HUES6 (cell line): ENCODE measurements around the gene GPHN.

Source experiments
- H3K27ac ChIP-seq: 2 replicates; pipeline ENCODE4 v1.7.0; 2013; ENCODE audit warnings: low read depth, mild to moderate bottlenecking, low read length, inconsistent platforms
- H3K27me3 ChIP-seq: 2 replicates; pipeline ENCODE4 v1.6.1; 2013; ENCODE audit warnings: low read length; ENCODE audit not compliant: control insufficient read depth, insufficient read depth
- H3K36me3 ChIP-seq: 2 replicates; pipeline ENCODE4 v1.6.1; 2013; ENCODE audit warnings: low read length; ENCODE audit not compliant: control insufficient read depth, insufficient read depth
- H3K4me1 ChIP-seq: 2 replicates; pipeline ENCODE4 v1.6.1; 2013; ENCODE audit warnings: low read length; ENCODE audit not compliant: control insufficient read depth, insufficient read depth
- H3K4me3 ChIP-seq: 2 replicates; pipeline ENCODE4 v1.5.1; 2013; ENCODE audit warnings: low read depth, low read length
- H3K9ac ChIP-seq: one replicate; pipeline ENCODE4 v1.6.1; 2013; ENCODE audit warnings: mild to moderate bottlenecking, low read length
- H3K9me3 ChIP-seq: 2 replicates; pipeline ENCODE4 v1.6.1; 2013; ENCODE audit warnings: low read depth, low read length; ENCODE audit not compliant: control insufficient read depth, insufficient read depth

Gene GPHN

GRCh38 chr14:66629499-66629898, 121.6 kb downstream of the GPHN start:
- Histone ChIP-seq H3K27ac (no peak overlapping the region), H3K9me3 (no peaks in the 10 kb centered on the region), H3K4me1 (no peaks in the 10 kb centered on the region), H3K27me3 (no peaks in the 10 kb centered on the region), H3K9ac (no peak overlapping the region), H3K4me3 (no peak overlapping the region), H3K36me3 (no peaks in the 10 kb centered on the region)

GRCh38 chr14:66634876-66635275, 126.9 kb downstream of the GPHN start:
- no peak overlapping the region for H3K27ac ChIP-seq
- no peak overlapping the region for H3K4me3 ChIP-seq
- H3K4me1 ChIP-seq = no peaks in the 10 kb centered on the region; the same call in 1 of the 2 replicates
- no peak overlapping the region for H3K9ac ChIP-seq
- H3K27me3 ChIP-seq = no peaks in the 10 kb centered on the region
- no peaks in the 10 kb centered on the region for H3K9me3 ChIP-seq
- H3K36me3 ChIP-seq = no peaks in the 10 kb centered on the region

GRCh38 chr14:66635435-66635834, 127.5 kb downstream of the GPHN start:
- no peaks in the 10 kb centered on the region; the same call in 1 of the 2 replicates for H3K4me1 ChIP-seq
- H3K9me3 ChIP-seq = no peaks in the 10 kb centered on the region
- no peak overlapping the region for H3K4me3 ChIP-seq
- H3K27me3 ChIP-seq = no peaks in the 10 kb centered on the region
- no peak overlapping the region for H3K9ac ChIP-seq
- no peaks in the 10 kb centered on the region for H3K36me3 ChIP-seq
- H3K27ac ChIP-seq = no peak overlapping the region

GRCh38 chr14:66636240-66636639, 128.3 kb downstream of the GPHN start:
- H3K36me3 ChIP-seq = no peaks in the 10 kb centered on the region
- no peaks in the 10 kb centered on the region; the same call in 1 of the 2 replicates for H3K4me1 ChIP-seq
- no peak overlapping the region for H3K4me3 ChIP-seq
- no peak overlapping the region for H3K9ac ChIP-seq
- H3K27me3 ChIP-seq = no peaks in the 10 kb centered on the region
- no peaks in the 10 kb centered on the region for H3K9me3 ChIP-seq
- no peak overlapping the region for H3K27ac ChIP-seq

GRCh38 chr14:66638689-66639088, 130.7 kb downstream of the GPHN start:
- no peaks in the 10 kb centered on the region for H3K36me3 ChIP-seq
- no peaks in the 10 kb centered on the region for H3K9me3 ChIP-seq
- no peaks in the 10 kb centered on the region; the same call in 1 of the 2 replicates for H3K4me1 ChIP-seq
- no peaks in the 10 kb centered on the region for H3K27me3 ChIP-seq
- no peak overlapping the region for H3K4me3 ChIP-seq
- no peak overlapping the region for H3K27ac ChIP-seq
- H3K9ac ChIP-seq = no peak overlapping the region

GRCh38 chr14:66641861-66642635, 134.1 kb downstream of the GPHN start:
- Histone ChIP-seq H3K36me3 (no peaks in the 10 kb centered on the region), H3K27me3 (no peaks in the 10 kb centered on the region), H3K4me1 (no peaks in the 10 kb centered on the region), H3K4me3 (no peak overlapping the region), H3K27ac (no peak overlapping the region), H3K9me3 (no peaks in the 10 kb centered on the region), H3K9ac (no peak overlapping the region)

GRCh38 chr14:66643344-66643743, 135.4 kb downstream of the GPHN start:
- H3K27ac ChIP-seq = no peak overlapping the region
- H3K9me3 ChIP-seq = no peaks in the 10 kb centered on the region
- no peak overlapping the region for H3K4me3 ChIP-seq
- no peaks in the 10 kb centered on the region for H3K36me3 ChIP-seq
- H3K4me1 ChIP-seq = no peaks in the 10 kb centered on the region
- H3K27me3 ChIP-seq = no peaks in the 10 kb centered on the region
- H3K9ac ChIP-seq = no peak overlapping the region

GRCh38 chr14:66645716-66646115, 137.8 kb downstream of the GPHN start:
- H3K36me3 ChIP-seq = no peaks in the 10 kb centered on the region
- no peaks in the 10 kb centered on the region for H3K9me3 ChIP-seq
- H3K4me3 ChIP-seq = no peak overlapping the region
- H3K4me1 ChIP-seq = no peaks in the 10 kb centered on the region
- H3K27ac ChIP-seq = no peak overlapping the region
- no peaks in the 10 kb centered on the region for H3K27me3 ChIP-seq
- no peak overlapping the region for H3K9ac ChIP-seq

GRCh38 chr14:66649498-66649897, 141.6 kb downstream of the GPHN start:
- no peak overlapping the region for H3K9ac ChIP-seq
- peaks cover 6% of the 10 kb centered on the region; the same call in 1 of the 2 replicates for H3K4me1 ChIP-seq
- H3K4me3 ChIP-seq = no peak overlapping the region
- H3K36me3 ChIP-seq = no peaks in the 10 kb centered on the region
- H3K27me3 ChIP-seq = no peaks in the 10 kb centered on the region
- H3K27ac ChIP-seq = no peak overlapping the region
- no peaks in the 10 kb centered on the region for H3K9me3 ChIP-seq

GRCh38 chr14:66650491-66650911, 142.6 kb downstream of the GPHN start:
- H3K9ac ChIP-seq = no peak overlapping the region

GRCh38 chr14:66651536-66652220, 143.7 kb downstream of the GPHN start:
- H3K36me3 ChIP-seq = no peaks in the 10 kb centered on the region
- no peaks in the 10 kb centered on the region for H3K27me3 ChIP-seq
- H3K4me1 ChIP-seq = peaks cover 6% of the 10 kb centered on the region; the same call in 1 of the 2 replicates
- peaks cover 4% of the 10 kb centered on the region for H3K9me3 ChIP-seq
- H3K4me3 ChIP-seq = no peak overlapping the region
- H3K27ac ChIP-seq = no peak overlapping the region
- H3K9ac ChIP-seq = no peak overlapping the region

More at GRCh38 chr14:66650491-66650911, 142.6 kb downstream of the GPHN start:
- no peak overlapping the region for H3K4me3 ChIP-seq
- H3K36me3 ChIP-seq = no peaks in the 10 kb centered on the region
- H3K9me3 ChIP-seq = no peaks in the 10 kb centered on the region
- H3K27me3 ChIP-seq = no peaks in the 10 kb centered on the region
- H3K4me1 ChIP-seq = peaks cover 6% of the 10 kb centered on the region; the same call in 1 of the 2 replicates
- no peak overlapping the region for H3K27ac ChIP-seq
